Osteocyte (in vitro differentiated cells): ENCODE results near the gene PACSIN2. TPM values are rescaled to one million over a fixed set of nuclear protein-coding genes. Genes with fewer than 3 reads are reported as not detected.

Source experiments
- DNase-seq: peaks from one replicate; pipeline ENCODE4 v3.0.0; 2021; ENCODE audit warnings: mixed read lengths; ENCODE audit not compliant: unreplicated experiment; ENCODE audit errors: extremely low spot score
- H3K27ac Mint-ChIP-seq: one replicate; pipeline ENCODE4 v1.8.0; 2021; ENCODE audit warnings: mild to moderate bottlenecking, mixed read lengths; ENCODE audit not compliant: unreplicated experiment
- H3K27me3 Mint-ChIP-seq: one replicate; pipeline ENCODE4 v1.8.0; 2021; ENCODE audit warnings: mixed read lengths; ENCODE audit not compliant: unreplicated experiment
- H3K36me3 Mint-ChIP-seq: one replicate; pipeline ENCODE4 v1.8.0; 2021; ENCODE audit warnings: mixed read lengths; ENCODE audit not compliant: unreplicated experiment
- H3K4me1 Mint-ChIP-seq: one replicate; pipeline ENCODE4 v1.8.0; 2021; ENCODE audit warnings: mixed read lengths; ENCODE audit not compliant: unreplicated experiment
- H3K4me3 Mint-ChIP-seq: one replicate; pipeline ENCODE4 v1.8.0; 2021; ENCODE audit warnings: mild to moderate bottlenecking, moderate library complexity, mixed read lengths; ENCODE audit not compliant: unreplicated experiment
- H3K9me3 Mint-ChIP-seq: one replicate; pipeline ENCODE4 v1.8.0; 2021; ENCODE audit warnings: mixed read lengths; ENCODE audit not compliant: unreplicated experiment
- CTCF ChIP-seq: fragments of 200-600 bp; sonication (generic); IDR thresholded peaks from 2 replicates; pipeline ENCODE4 v1.5.0; 2021; ENCODE audit warnings: antibody characterized with exemption, mild to moderate bottlenecking, moderate library complexity
- total RNA-seq: library from RNA; stranded (reverse); gene quantifications from 2 replicates; pipeline ENCODE4 v1.2.1, GENCODE V29; 2021

The PACSIN2 gene
- total RNA-seq, 1 donor from 2014 or later, result 51.7 TPM

GRCh38 chr22:42842658-42843370 lies 172.1 kb downstream of the PACSIN2 start:
- no peak overlapping the region for H3K4me3 Mint-ChIP-seq
- DNase-seq, result no peak
- no peaks in the 10 kb centered on the region for H3K27me3 Mint-ChIP-seq
- peak overlapping the region; percentile 4 for H3K27ac Mint-ChIP-seq
- peaks cover 53% of the 10 kb centered on the region for H3K36me3 Mint-ChIP-seq
- TF ChIP-seq CTCF, result no peak
- peaks cover 34% of the 10 kb centered on the region for H3K4me1 Mint-ChIP-seq
- H3K9me3 Mint-ChIP-seq, result no peaks in the 10 kb centered on the region

DNA sequence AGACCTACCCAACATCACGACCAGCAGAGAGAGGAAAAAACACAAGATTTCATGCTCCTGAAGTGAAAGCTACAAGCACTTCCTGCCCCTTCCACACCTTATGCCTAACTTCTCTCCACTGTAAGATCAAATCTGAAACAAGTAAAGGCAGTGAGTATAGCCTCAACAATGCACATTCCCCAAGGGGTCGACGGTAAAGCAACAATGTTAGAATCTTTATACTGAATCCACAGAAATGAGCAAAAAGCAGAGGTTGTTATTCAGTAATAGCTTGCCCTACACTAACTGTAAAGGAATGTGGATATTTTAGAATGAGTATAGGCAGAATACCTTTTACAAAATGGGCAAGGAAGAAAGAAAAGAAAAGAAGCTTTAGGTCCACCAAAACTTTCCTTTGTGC lies 173.5 kb downstream of the PACSIN2 start:
- Mint-ChIP-seq H3K4me3 (no peak overlapping the region), H3K27ac (peak overlapping the region; percentile 28), H3K9me3 (no peaks in the 10 kb centered on the region), H3K27me3 (no peaks in the 10 kb centered on the region), H3K4me1 (peaks cover 34% of the 10 kb centered on the region), H3K36me3 (peaks cover 48% of the 10 kb centered on the region)
- DNase-seq, result no peak
- TF ChIP-seq CTCF, result no peak

DNA sequence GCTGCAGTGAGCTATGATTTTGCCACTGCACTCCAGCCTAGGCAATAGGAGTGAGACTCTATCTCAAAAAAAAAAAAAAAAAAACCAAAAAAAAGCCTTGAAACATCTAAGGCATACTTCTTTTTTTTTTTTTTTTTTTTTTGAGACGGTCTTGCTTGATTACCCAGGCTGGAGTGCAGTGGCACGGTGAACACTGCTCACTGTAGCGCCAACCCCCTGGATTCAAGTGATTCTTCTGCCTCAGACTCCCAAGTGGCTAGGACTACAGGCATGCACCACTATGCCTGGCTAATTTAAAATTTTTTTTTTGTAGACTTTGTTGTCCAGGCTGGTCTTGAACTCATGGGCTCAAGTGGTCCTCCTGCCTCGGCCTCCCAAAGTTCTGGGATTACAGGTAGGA lies 177.4 kb downstream of the PACSIN2 start:
- Mint-ChIP-seq H3K9me3 (no peaks in the 10 kb centered on the region), H3K4me3 (no peak overlapping the region), H3K4me1 (peaks cover 11% of the 10 kb centered on the region), H3K27ac (no peak overlapping the region), H3K27me3 (no peaks in the 10 kb centered on the region), H3K36me3 (peaks cover 32% of the 10 kb centered on the region)
- no peak for TF ChIP-seq CTCF
- DNase-seq, result peak; percentile 34

DNA sequence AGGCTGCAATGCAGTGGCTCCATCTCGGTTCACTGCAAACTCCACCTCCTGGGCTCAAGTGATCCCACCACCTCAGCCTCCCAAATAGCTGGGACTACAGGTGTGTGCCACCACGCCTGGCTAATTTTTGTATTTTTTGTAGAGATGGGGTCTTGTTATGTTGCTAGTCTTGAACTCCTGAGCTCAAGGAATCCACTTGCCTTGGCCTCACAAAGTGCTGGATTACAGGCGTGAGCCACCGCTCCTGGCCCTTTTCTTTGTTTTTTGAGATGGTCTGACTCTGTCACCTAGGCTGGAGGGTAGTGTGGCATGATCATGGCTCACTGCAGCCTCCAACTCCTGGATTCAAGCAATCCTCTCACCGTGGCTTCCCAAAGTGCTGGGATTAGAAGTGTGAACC lies 178.9 kb downstream of the PACSIN2 start:
- H3K27me3 Mint-ChIP-seq, result no peaks in the 10 kb centered on the region

More for the DNA sequence above, 178.9 kb downstream of the PACSIN2 start:
- no peak for TF ChIP-seq CTCF
- Mint-ChIP-seq H3K4me3 (no peak overlapping the region), H3K4me1 (peaks cover 2% of the 10 kb centered on the region), H3K27ac (no peak overlapping the region), H3K36me3 (peaks cover 29% of the 10 kb centered on the region), H3K9me3 (no peaks in the 10 kb centered on the region)
- DNase-seq, result peak; percentile 51
